Thoracic aorta (tissue), 2 donors: ENCODE data around the gene AGR3. TPM values are rescaled to one million over a fixed set of nuclear protein-coding genes. Genes with fewer than 3 reads are reported as not detected.

Experiments used
- ATAC-seq: fragments of 150-250 bp; one replicate; pipeline ENCODE4 v1.8.0; 2017; ENCODE audit warnings: low read depth; ENCODE audit not compliant: insufficient number of reproducible peaks, low FRiP score
- DNase-seq: peaks from one replicate; pipeline ENCODE4 v3.0.0-alpha.2; 2020; ENCODE audit warnings: low spot score
- H3K27ac ChIP-seq, 2 donors: fragments of 200-600 bp; sonication (generic); 1 replicate in 1 of 2; 2 replicates in 1 of 2; pipeline ENCODE4 v1.5.1; 2016; ENCODE audit warnings: mild to moderate bottlenecking in 2 of 2, moderate library complexity in 2 of 2
- H3K27me3 ChIP-seq: fragments of 200-600 bp; sonication (generic); replicated peaks from 2 replicates; pipeline ENCODE4 v1.6.0; 2016; ENCODE audit warnings: mild to moderate bottlenecking; ENCODE audit not compliant: insufficient read depth
- H3K36me3 ChIP-seq: fragments of 200-600 bp; sonication (generic); one replicate; pipeline ENCODE4 v1.5.1; 2016
- H3K4me1 ChIP-seq, 2 donors: fragments of 200-600 bp; sonication (generic); 1 replicate in 1 of 2; 2 replicates in 1 of 2; pipeline versions ENCODE4 v1.5.1 to v1.6.0; 2016; ENCODE audit warnings: low read depth in 2 of 2, mild to moderate bottlenecking in 1 of 2; ENCODE audit not compliant: control insufficient read depth in 1 of 2
- H3K4me3 ChIP-seq: fragments of 200-600 bp; sonication (generic); 2 replicates; pipeline ENCODE4 v1.5.1; 2016; ENCODE audit warnings: mild to moderate bottlenecking
- H3K9me3 ChIP-seq: fragments of 200-600 bp; sonication (generic); 2 replicates; pipeline ENCODE4 v1.5.1; 2016
- total RNA-seq, 2 donors: library from RNA; depleted of rRNA; stranded (reverse); fragments of >200 nt; gene quantifications; one replicate each; pipeline versions ENCODE4 v1.1.0 to v1.2.3, GENCODE V29; 2016
- TF ChIP-seq, protein P1 (sequence below): fragments of 200-600 bp; sonication (generic); IDR thresholded peaks from one replicate; pipeline ENCODE4 v1.5.1; 2019; ENCODE audit warnings: antibody characterized with exemption

Gene AGR3
- total RNA-seq, 2 donors from 2014 or later: 22.2 TPM; not detected in 1

DNA sequence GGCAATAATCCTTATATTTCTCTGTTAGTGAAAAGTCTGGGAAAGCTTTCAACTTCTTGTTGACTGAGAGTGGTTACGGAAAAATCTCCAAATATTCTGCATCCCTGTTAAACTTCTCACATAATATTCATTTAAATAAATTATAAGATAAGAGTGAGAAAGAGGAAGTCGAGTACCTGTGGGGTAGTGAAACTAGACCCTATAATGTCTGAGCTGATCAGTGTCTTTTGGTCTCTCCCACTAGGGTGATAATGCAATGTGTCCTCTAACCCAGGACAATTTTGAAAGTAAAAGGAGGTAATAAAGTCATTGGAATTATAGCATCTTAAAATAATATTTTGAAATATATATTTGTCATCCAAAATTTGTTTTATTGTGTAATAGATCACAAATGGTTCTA lies 2.1 kb upstream of the AGR3 start:
- Histone ChIP-seq H3K36me3 (no peaks in the 10 kb centered on the region), H3K4me3 (no peak overlapping the region), H3K9me3 (no peaks in the 10 kb centered on the region), H3K27ac (no peak overlapping the region), H3K27me3 (no peaks in the 10 kb centered on the region), H3K4me1 (no peaks in the 10 kb centered on the region)
- TF ChIP-seq, protein P1, sequence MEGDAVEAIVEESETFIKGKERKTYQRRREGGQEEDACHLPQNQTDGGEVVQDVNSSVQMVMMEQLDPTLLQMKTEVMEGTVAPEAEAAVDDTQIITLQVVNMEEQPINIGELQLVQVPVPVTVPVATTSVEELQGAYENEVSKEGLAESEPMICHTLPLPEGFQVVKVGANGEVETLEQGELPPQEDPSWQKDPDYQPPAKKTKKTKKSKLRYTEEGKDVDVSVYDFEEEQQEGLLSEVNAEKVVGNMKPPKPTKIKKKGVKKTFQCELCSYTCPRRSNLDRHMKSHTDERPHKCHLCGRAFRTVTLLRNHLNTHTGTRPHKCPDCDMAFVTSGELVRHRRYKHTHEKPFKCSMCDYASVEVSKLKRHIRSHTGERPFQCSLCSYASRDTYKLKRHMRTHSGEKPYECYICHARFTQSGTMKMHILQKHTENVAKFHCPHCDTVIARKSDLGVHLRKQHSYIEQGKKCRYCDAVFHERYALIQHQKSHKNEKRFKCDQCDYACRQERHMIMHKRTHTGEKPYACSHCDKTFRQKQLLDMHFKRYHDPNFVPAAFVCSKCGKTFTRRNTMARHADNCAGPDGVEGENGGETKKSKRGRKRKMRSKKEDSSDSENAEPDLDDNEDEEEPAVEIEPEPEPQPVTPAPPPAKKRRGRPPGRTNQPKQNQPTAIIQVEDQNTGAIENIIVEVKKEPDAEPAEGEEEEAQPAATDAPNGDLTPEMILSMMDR: no peak
- ATAC-seq (no peak), DNase-seq (no peak)

DNA sequence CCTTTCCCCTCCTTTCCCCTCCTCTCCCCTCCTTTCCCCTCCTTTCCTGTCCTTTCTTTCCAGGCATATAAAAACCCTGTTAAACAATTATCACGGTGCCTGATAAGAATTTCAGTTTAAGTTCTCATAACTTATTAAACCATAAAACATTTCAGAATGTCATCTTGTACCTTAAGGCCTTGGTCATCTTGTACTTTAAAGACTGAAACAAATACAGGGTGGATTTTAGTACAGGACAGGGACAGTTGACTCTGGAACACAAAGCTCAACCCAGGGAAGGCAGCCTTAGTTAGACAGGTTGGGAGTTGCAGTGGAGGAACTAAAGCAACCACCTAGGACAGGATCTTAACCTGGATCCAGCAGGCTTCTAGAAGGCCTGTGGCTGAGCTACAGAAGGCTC lies 1.2 kb downstream of the AGR3 start:
- no peak overlapping the region for H3K4me3 ChIP-seq
- TF ChIP-seq, protein P1: no peak
- DNase-seq: no peak
- H3K36me3 ChIP-seq: no peaks in the 10 kb centered on the region
- no peaks in the 10 kb centered on the region for H3K27me3 ChIP-seq
- no peak overlapping the region for H3K27ac ChIP-seq
- ATAC-seq: no peak
- no peaks in the 10 kb centered on the region for H3K9me3 ChIP-seq
- no peaks in the 10 kb centered on the region for H3K4me1 ChIP-seq

DNA sequence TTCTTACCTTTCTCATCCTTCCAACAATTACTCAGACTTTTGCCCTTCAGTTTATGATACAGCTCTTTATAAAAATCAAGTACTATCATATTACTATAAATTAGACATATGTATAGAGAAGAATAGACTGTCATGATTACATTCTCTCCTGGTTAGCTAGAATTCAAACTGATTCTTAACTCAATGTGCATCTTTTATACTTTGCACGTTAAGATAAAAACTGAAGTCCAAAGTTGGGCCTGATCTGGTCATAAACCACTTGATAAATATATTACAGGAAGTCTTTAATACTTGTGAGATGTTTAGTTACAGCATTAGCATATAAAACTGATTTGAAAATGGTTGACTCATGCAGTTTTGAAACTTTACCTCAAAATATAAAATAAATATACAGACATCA lies 2.6 kb downstream of the AGR3 start:
- Histone ChIP-seq H3K4me1 (no peaks in the 10 kb centered on the region), H3K27ac (no peak overlapping the region), H3K36me3 (no peaks in the 10 kb centered on the region), H3K4me3 (no peak overlapping the region), H3K27me3 (no peaks in the 10 kb centered on the region), H3K9me3 (no peaks in the 10 kb centered on the region)
- TF ChIP-seq, protein P1: no peak
- DNase-seq: no peak
- ATAC-seq: no peak

DNA sequence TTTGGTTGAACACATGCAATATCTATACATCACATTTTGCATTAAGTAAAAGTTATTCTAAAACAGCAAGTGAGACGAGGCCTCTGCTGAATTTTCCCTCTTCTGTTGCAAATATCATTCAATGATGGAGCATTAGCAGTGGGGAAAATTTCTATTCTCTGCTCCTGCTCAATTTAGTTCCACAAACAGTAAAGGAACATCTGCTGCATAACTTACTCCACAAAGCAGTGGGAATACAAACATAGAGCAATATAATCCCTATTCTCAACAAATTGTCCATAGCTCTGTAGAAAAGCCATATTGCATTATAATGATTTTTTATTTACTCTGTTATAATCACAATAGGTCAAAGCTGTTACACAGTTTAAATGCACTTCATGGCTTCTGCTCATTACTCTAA lies 5.9 kb downstream of the AGR3 start:
- ATAC-seq (no peak), DNase-seq (no peak)
- peaks cover 5% of the 10 kb centered on the region for H3K9me3 ChIP-seq
- TF ChIP-seq, protein P1: no peak
- H3K36me3 ChIP-seq: no peaks in the 10 kb centered on the region
- H3K4me3 ChIP-seq: no peak overlapping the region
- H3K27me3 ChIP-seq: no peaks in the 10 kb centered on the region
- no peak overlapping the region for H3K27ac ChIP-seq
- H3K4me1 ChIP-seq: no peaks in the 10 kb centered on the region

DNA sequence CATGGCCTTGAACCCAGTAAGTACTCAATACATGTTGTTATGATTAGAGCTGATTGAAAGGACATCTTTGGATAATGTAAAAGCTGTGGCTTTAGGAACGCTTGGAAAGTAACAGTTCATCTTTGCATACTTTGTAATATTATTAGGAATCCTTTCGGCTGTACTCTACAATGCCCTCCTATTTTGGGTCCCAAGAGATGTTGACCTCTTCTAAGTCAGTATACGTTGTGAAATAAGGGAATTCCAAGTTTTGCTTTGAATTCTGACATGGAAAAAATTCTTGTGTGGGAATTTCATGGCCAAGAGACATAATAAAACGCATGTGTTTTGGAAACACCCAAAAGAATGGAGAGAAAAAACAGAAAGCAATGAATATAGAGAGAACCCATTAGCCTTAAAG lies 7.7 kb downstream of the AGR3 start:
- Histone ChIP-seq H3K27ac (no peak overlapping the region), H3K36me3 (no peaks in the 10 kb centered on the region), H3K4me1 (no peaks in the 10 kb centered on the region), H3K9me3 (peaks cover 5% of the 10 kb centered on the region), H3K27me3 (no peaks in the 10 kb centered on the region), H3K4me3 (no peak overlapping the region)
- ATAC-seq (no peak), DNase-seq (no peak)
- TF ChIP-seq, protein P1: no peak
